GM10847 (cell line): ENCODE data around the gene FAM131C.

ENCODE experiments used
- POLR2A ChIP-seq: IDR thresholded peaks from 2 replicates; pipeline ENCODE4 v1.6.1; 2011; ENCODE audit not compliant: insufficient read length; ENCODE audit errors: extremely low read depth

FAM131C gene

DNA sequence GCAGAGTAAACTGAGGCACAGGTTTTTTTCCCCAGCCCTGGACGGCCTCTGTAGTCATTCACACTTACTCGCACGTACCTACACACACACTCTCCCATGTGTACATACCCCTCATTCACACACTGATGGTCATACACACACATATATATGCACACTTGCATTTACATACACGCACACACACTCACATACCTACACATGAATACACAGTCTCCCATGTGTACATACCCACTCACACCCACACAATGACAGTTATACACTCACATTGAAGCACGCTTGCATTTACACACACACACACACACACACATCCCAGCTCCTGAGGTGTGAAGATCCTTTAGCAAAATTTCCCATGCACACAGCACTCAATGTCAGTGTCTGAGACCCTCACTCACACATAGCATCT, 766 bp upstream of the FAM131C start:
- no peak for TF ChIP-seq POLR2A

DNA sequence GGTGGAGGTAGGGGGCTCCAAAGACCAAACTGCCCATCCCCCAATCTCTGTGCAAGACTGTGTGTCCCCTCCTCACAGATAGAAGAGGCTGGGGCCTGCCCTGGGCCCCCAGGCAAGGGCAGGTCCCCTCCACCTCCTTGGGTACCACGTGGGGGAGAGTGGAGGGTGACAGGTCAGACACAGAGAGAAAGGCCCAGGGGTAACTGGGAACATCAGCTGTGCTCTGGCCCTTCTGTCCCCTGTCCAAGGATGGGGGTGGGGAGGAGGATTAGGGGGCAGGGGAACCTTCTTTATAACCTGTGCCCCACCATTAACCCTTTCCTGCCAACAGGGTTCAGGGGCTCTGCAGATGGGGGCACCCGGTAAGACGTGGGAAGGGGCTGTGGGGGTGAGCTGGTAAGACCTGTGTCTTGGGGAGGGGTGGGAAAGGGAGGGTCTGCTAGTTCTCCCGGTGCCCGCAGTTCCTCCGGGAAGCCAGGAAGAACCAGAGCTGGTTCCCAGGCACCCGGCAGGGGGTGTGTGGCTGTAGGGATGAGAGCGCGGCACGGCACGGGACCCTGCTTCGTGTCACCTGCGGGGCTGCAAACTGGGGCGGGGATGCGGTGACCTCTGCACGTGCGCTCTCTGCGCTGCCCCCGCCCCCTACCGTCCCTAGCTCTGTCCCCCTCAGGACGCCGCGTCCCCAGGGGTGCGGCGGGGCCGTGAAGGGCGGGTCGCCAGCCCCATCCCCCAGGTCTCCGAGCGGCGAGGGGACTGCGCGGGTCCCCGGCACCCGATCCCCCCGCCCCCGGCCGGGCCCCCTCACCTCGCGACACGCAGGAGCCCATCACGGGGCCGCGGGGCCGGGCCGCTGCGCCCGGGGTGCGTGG, 601 bp downstream of the FAM131C start:
- TF ChIP-seq POLR2A: no peak

DNA sequence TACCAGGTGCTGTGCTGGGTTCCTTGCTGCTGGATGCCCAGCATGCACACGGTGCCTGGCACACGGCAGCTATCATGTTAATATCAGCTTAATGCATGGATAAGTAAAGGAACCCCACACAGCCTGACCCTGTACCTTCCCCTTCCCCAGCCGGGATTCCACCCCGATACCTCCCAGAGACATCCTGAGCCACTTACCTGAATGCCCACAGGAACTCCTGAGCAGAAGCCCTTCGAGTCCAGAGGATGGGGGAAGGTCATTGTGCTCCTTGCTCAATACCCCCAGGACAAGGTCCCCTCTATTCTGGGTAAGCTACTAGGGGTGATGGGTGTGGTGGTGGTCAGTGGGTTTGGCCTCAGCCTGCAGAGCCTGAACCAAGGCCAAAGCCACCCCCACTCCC, 1.4 kb downstream of the FAM131C start:
- no peak for TF ChIP-seq POLR2A

DNA sequence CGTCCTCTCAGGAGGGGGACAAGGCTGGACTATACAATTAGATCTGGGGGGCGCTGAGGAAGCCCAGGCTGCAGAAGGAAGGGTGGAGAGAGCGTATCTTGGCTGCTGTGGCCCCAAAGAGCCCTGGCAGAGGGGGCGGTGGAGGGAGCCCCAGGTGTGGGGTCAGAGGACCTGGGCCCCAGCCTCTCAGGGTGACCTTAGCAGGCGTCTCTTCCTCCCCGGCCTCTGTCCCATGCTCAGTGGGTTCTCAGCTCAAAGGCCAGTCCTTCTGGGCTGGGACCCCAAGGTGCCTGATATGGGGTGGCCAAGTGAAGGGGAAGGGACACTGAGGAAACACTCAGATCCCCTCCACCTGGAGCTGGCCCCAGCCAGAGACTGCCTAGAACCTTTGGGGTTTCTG, 1.8 kb downstream of the FAM131C start:
- no peak for TF ChIP-seq POLR2A

DNA sequence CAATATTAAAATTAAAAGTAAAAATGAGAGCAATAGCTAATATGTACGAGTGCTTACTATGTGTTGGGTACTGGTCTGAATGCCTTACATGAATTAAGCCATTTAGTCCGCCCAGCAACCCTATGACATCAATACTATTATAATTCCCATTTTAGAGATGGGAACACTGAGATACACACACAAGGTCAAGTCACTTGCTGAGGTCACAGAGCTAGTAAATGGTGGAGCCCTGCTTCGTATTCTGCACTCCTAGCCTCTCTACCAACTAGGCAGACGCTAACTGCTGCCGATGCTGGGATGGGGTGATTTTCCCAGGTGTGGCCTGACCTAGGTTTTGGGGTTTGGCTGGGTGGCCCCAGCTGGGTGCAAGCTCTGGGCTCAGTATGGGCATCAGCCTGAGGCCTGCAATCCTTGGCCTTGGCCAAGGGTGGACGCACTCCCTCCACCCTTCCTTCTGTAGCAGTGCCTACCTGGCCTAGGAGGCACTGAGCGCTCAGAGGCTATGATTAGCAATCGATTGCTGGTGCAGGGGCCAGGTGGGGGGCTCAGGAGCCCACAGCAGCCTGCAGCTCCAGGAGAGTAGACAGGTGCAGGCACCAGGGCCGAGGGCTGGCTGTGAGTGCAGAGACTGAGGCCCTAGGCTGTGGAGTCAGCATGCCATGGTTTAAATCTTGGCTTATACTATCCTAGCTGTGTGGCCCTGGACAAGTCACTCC, 2.7 kb downstream of the FAM131C start:
- TF ChIP-seq POLR2A: no peak

DNA sequence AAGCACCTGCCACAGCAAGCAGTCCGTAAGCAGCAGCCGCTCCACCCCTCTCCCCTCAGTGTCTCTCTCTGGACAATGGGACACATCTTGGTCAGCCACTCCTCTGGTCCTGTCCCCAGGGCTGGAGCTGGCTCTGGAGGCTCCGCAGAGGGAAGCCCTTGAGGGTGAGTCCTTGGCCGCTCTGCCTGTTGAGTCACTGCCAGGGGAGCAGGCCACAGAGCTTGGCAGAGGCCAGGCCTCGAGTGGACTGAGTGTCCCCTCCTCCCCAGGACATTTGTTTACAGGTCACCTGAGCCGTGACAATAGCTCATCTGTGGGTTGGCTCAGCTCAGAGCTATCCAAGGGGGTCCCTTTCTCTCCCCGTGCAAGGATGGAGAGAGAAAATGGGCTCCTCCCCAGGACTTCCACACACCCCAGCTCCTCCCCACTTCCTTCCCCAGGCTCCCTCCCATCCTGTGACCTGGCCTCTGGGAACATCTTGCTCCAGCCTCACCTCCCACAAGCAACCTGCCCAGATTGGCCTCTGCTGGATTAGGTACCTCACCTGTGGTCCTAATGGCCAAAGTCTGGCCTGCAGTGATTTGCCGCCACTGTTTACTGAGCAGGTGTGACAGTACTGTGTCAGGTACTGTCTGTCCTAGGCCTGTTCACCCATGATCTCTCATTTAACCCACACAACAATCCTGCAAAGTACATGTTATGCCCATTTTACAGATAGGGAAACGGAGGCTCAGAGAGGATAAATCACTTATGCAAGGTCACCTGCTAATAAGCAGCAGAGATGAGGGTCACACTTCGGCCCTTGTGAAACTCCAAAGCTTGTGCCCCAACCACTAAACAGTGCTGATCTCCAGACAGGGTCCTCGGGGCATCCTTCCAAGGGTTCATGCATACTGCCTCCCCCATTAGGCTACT, 4.8 kb downstream of the FAM131C start:
- no peak for TF ChIP-seq POLR2A

DNA sequence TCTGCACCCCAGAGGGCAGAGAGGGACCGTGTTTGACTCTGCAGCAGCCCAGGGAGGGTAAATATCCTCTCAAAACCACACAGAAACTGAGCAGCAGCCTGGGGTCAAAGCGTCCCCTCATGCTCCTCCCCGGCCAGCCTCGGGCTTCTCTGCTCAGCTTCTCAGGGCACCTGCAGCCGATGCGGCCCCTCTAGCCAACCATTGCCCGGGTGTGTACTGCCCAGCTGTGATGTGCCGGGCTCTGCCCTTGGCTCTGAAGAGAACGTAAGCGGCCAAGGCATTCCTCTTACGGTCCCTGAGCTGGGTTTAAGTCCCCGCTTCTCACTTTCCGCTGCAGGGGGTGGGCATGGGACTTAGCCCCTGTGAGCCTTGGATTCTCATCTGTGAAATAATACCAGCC, 5.5 kb downstream of the FAM131C start:
- TF ChIP-seq POLR2A: no peak

DNA sequence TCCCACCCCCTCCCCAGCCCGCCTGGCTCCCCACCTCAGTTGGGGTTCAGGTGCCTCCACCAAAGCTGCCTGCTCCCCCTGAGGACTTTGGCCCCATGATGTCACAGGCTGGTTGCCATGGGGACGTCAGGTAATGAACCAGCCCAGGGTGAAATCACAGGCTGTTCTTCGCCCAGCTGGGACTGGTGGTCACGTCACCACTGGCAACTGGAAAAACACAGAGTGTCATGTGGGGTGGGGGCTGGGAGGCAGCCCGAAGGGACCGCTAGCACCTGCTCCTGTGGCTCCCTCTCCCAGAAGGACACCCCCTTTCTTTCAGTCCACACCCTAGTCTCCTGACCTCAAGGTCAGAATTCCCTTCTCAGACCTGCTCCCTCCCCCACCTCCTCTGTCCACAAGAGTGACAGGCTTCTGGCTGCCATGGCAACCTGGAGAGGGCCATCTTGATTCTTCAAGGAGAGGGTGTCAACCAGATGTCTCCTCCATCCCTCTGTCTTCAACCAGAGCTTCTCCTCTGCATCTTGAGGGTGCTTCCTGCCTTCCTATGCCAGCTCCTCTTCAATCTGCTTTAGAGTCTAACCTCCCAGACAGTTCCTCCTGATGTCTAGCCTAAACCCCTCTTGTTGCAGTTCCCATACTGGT, 6.2 kb downstream of the FAM131C start:
- no peak for TF ChIP-seq POLR2A

DNA sequence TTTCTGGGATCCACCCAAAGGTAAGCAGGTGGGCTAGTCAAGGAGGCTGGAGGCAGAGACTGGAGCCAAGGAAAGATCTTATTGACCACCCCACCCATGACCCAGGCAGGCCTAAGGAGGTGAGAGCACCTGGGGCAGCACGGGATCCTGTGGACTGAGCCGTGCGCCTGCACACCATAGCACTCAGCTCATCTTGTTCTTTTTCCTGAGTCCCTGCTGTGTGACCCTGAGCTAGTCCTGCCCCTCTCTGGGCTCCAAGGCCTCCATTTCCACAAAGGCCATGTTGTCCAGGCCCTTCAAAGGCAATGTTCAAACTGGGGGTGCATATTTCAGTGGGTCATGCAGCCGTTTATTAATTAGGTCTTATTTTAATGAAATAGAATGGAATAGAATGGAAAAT, 7.2 kb downstream of the FAM131C start:
- TF ChIP-seq POLR2A: no peak

DNA sequence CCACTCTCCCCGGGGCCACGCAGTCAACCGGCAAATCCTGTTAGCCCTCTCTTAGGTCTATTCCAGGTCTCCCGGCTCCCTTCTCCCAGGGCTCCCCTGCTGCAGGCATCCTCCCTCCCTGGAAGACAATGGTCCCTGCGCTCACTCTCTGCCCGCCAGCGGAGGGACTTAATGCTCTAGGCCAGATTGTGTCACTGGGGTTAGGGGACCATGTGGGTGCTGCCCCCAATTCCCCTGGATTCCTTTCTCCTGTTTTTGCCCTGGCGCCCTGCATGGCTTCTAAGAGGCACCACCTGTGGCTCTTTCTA, 8.2 kb downstream of the FAM131C start:
- TF ChIP-seq POLR2A: no peak

DNA sequence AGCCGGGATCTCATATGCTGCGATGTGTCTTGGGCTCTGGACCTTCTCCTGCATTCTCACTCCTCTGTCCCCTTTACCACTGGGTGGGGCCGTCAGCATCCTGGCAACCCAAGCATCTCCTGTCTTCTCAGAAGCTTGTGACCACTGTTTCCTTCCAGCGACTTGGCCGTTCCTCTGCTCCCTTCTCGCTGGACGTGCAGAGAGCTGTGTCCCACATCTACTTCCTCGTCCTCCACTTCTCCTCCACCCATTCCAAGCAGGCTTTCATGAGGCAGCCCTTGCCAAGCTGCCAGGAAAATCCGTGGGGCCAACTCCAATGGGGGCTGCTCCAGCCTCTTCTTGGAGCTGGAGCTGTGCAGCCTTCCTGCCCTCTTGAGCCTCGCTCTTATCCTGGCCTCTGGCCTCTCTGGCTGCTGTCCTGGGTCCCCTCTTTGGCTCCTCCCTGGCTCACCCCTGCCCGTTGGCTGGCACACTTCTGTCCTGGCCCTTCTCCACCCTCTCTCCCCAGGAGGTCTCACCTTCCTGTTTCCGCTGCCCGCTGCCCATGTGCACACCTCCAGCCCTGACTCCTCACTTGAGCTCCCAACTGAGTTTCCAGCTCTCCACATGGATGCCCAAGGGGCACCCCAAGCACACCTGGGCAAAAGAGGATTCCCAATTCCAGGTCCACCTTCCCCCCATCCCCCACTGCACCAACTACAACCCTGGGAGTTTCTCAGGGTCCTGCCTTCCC, 8.7 kb downstream of the FAM131C start:
- no peak for TF ChIP-seq POLR2A

DNA sequence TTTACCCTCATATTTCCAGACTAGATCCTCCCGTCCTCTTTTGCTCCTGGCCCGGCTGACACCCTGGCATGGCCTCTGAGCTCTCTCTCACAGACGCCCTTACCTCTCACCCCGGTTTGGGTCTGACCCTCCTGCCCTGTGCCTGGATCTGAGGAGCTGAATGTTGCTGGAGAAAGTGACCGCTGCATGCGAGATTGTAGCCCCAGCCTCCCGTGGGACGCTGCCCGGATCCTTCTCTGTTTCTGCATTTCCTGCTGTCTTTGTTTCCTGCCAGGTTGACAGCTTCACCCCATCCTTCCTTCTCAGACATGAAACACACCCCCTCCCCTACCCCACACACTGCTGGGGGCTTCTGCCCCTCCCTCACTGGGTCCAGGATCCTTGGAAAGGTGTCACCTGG, 9.5 kb downstream of the FAM131C start:
- TF ChIP-seq POLR2A: no peak

DNA sequence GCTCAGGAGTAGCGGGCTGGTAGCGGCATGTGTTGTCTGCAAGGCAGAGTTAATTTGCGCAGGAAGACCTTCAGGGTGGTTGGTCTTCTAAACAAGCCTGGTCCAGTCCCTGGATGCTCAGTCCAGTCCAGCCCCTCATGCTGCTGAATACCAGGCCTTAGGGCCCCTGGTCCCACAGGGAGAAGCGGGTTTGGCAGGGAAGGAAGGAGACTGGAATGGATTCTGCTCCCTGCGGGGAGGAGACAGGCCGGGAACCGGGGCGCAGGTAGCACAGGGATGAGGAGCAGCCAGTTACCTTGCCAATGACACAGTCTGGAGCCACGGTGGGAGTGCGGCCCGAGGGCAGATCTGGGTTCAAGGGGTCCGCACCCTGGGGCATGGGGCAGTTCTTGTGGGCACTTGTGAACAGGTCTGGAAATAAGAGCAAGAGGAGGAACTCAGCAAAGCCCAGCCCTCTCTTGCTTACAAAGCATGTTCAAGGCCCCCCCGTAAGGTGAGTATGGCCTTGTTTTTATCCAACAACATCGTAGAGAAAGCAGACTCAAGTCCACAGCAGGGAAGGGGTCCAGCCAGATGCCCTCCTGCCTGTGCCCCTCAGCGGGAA, 10.1 kb downstream of the FAM131C start:
- no peak for TF ChIP-seq POLR2A

DNA sequence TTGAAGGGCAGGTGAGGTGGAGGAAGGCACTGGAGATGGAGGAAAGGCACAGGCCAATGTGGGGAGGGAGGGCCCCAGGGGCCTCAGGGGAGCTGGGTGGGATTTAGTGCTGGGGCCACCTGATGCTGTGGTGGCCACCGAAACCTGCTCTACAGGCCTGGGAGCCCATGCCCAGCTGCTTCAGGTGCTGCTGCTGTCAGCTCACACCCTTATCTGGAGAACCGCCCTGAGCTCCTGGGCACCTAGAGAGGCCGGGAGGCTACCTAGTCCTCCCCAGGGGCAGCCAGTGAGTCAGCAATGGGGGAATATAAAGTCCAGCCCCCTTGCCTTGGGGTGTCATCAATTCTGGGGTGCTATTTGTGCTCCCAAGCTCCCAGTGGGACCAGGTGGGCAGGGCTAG, 12.2 kb downstream of the FAM131C start:
- no peak for TF ChIP-seq POLR2A
